Subcutaneous adipose tissue (tissue), 4 donors: ENCODE data around the gene LRRC26. TPM values are rescaled to one million over a fixed set of nuclear protein-coding genes. Genes with fewer than 3 reads are reported as not detected.

Experiments
- CTCF ChIP-seq: fragments of 450-650 bp; IDR thresholded peaks from one replicate; pipeline ENCODE4 v1.5.1; 2016; ENCODE audit warnings: low read depth, mild to moderate bottlenecking, control low read depth, antibody characterized with exemption, moderate library complexity
- small RNA-seq: library from RNA; depleted of rRNA; stranded (forward); fragments of <200 nt; gene quantifications from one replicate; pipeline ENCODE3, GENCODE V24; 2016
- total RNA-seq, 4 donors: library from RNA; depleted of rRNA; stranded (reverse); fragments of >200 nt; gene quantifications; one replicate each; pipeline ENCODE4 v1.1.0, GENCODE V29; 2016

The LRRC26 gene
- total RNA-seq, 4 donors from 2014 or later: not detected

GRCh38 chr9:137129456-137130175, 40.2 kb downstream of the LRRC26 start:
- no peak for TF ChIP-seq CTCF

GRCh38 chr9:137128862-137129455, 40.9 kb downstream of the LRRC26 start:
- TF ChIP-seq CTCF: no peak

GRCh38 chr9:137128158-137128861, 41.5 kb downstream of the LRRC26 start:
- no peak for TF ChIP-seq CTCF

- TF ChIP-seq CTCF: no peak
These were observed 42.3 kb downstream of the LRRC26 start for GRCh38 chr9:137127301-137128157.

GRCh38 chr9:137126786-137127185, 43.1 kb downstream of the LRRC26 start:
- TF ChIP-seq CTCF: no peak

- TF ChIP-seq CTCF: no peak
These were observed 46.4 kb downstream of the LRRC26 start for GRCh38 chr9:137123468-137123837.

Small RNA genes lying within 50 kb of the gene (small RNA-seq; reads per million reads assigned to genes)
- gene MIR3621: not detected

Other genes with a start within 250 kb of the LRRC26 start
- 100 to 1,000 TPM in 3 of 4 donors, 10 to 100 TPM in 1; 87.9 to 363 (median 126) TPM for gene FBXW5, start 225.3 kb downstream of the LRRC26 start, total RNA-seq
- 1 to 10 TPM in 1 of 4 donors, not detected in 3; 2.6 TPM for gene C8G, start 224.8 kb downstream of the LRRC26 start, total RNA-seq
- gene LCN12, start 217.8 kb downstream of the LRRC26 start, total RNA-seq: not detected
- gene PTGDS, start 192.5 kb downstream of the LRRC26 start, total RNA-seq: 10 to 100 TPM; 15.5 to 57.3 (median 26.8) TPM
- not detected for gene LCNL1, start 187.1 kb downstream of the LRRC26 start, total RNA-seq
- 10 to 100 TPM in 3 of 4 donors, 1 to 10 TPM in 1; 5.1 to 30.6 (median 26.9) TPM for gene PAXX, start 177.6 kb downstream of the LRRC26 start, total RNA-seq
- gene CLIC3, start 173.5 kb downstream of the LRRC26 start, total RNA-seq: 1 to 10 TPM in 2 of 4 donors, not detected in 2; 1.8 to 2.2 TPM
- 10 to 100 TPM; 13.5 to 58.6 (median 19.3) TPM for gene ABCA2, start 141.8 kb downstream of the LRRC26 start, total RNA-seq
- under 1 TPM in 2 of 4 donors, not detected in 2; 0.22 to 0.34 TPM for gene FUT7, start 138.0 kb downstream of the LRRC26 start, total RNA-seq
- 10 to 100 TPM; 17.5 to 61.6 (median 29.8) TPM for gene NPDC1, start 123.9 kb downstream of the LRRC26 start, total RNA-seq
- not detected for gene ENTPD2, start 116.0 kb downstream of the LRRC26 start, total RNA-seq
- under 1 TPM in 3 of 4 donors, not detected in 1; 0.19 to 0.66 (median 0.51) TPM for gene SAPCD2, start 99.5 kb downstream of the LRRC26 start, total RNA-seq
- gene UAP1L1, start 92.5 kb downstream of the LRRC26 start, total RNA-seq: 10 to 100 TPM in 3 of 4 donors, 1 to 10 TPM in 1; 6.7 to 14.8 (median 11.2) TPM
- 10 to 100 TPM; 19.1 to 61.9 (median 47.8) TPM for gene MAN1B1, start 83.1 kb downstream of the LRRC26 start, total RNA-seq
- 100 to 1,000 TPM in 3 of 4 donors, 10 to 100 TPM in 1; 57.4 to 135 (median 117) TPM for gene DPP7, start 55.3 kb downstream of the LRRC26 start, total RNA-seq
- not detected for gene GRIN1, start 30.9 kb downstream of the LRRC26 start, total RNA-seq
- gene TMEM210, start 2.0 kb upstream of the LRRC26 start, total RNA-seq: not detected
- 10 to 100 TPM; 11.6 to 53.1 (median 22.6) TPM for gene ANAPC2, start 18.5 kb upstream of the LRRC26 start, total RNA-seq
- 10 to 100 TPM; 26.7 to 69.3 (median 55.8) TPM for gene SSNA1, start 18.6 kb upstream of the LRRC26 start, total RNA-seq
- gene TPRN, start 30.7 kb upstream of the LRRC26 start, total RNA-seq: 10 to 100 TPM in 1 of 4 donors, 1 to 10 TPM in 3; 1.8 to 10.5 (median 4.9) TPM
- 10 to 100 TPM; 19.9 to 29.7 (median 22.7) TPM for gene TMEM203, start 35.6 kb upstream of the LRRC26 start, total RNA-seq
- 1 to 10 TPM; 2.6 to 6.2 (median 3.7) TPM for gene NDOR1, start 35.6 kb upstream of the LRRC26 start, total RNA-seq
- 1 to 10 TPM in 2 of 4 donors, under 1 TPM in 1, not detected in 1; 0.88 to 2.4 (median 1.9) TPM for gene RNF208, start 52.2 kb upstream of the LRRC26 start, total RNA-seq
- gene CYSRT1, start 55.1 kb upstream of the LRRC26 start, total RNA-seq: under 1 TPM in 1 of 4 donors, not detected in 3; 0.34 TPM
- gene RNF224, start 57.5 kb upstream of the LRRC26 start, total RNA-seq: not detected
- not detected for gene SLC34A3, start 60.9 kb upstream of the LRRC26 start, total RNA-seq
- gene TUBB4B, start 71.2 kb upstream of the LRRC26 start, total RNA-seq: 100 to 1,000 TPM in 2 of 4 donors, 10 to 100 TPM in 2; 92.0 to 213 (median 150) TPM
- not detected for gene STPG3, start 81.2 kb upstream of the LRRC26 start, total RNA-seq
- gene NELFB, start 85.3 kb upstream of the LRRC26 start, total RNA-seq: 10 to 100 TPM; 19.4 to 37.0 (median 30.8) TPM
- gene TOR4A, start 107.7 kb upstream of the LRRC26 start, total RNA-seq: 1 to 10 TPM; 3.3 to 9.0 (median 6.6) TPM
- gene NRARP, start 132.2 kb upstream of the LRRC26 start, total RNA-seq: 10 to 100 TPM in 1 of 4 donors, 1 to 10 TPM in 2, under 1 TPM in 1; 0.51 to 11.5 (median 2.9) TPM